ENCODE results near the gene GTF2IRD1. TPM values are rescaled to one million over a fixed set of nuclear protein-coding genes. Genes with fewer than 3 reads are reported as not detected.
A peak's percentile ranks its signal among the peaks of the same experiment; 100 is the strongest.

The GTF2IRD1 gene
- total RNA-seq (2016; rRNA removed; fragmentation: Illumina TruSeq; extraction: Trizol) (16.5 and 17.8 TPM in 2 replicates), polyA plus RNA-seq (2011; rRNA removed) (26.7 and 28.2 TPM in 2 replicates), polyA minus RNA-seq (2011; rRNA and poly(A)+ RNA removed; ENCODE audit: low replicate concordance) (23.4 and 53.2 TPM in 2 replicates), Bru-seq, nascent RNA (percentile 57 among the genes with signal in this experiment), BruChase-seq, experiment 1, labeled RNA remaining after a 6-hour chase (percentile 58 among the genes with signal in this experiment), BruChase-seq, experiment 2, labeled RNA remaining after a 2-hour chase (percentile 65 among the genes with signal in this experiment)
- total RNA-seq (2016; cell fraction: cytosol; rRNA removed; fragmentation: Illumina TruSeq; extraction: Trizol; ENCODE audit: low read depth), result 8.1 and 9.5 TPM in 2 replicates
- total RNA-seq (2016; cell fraction: insoluble cytoplasmic fraction; rRNA removed; fragmentation: Illumina TruSeq; extraction: Trizol), result 13.6 and 19.1 TPM in 2 replicates
- 17.2 and 18.9 TPM in 2 replicates for total RNA-seq (2016; cell fraction: membrane; rRNA removed; fragmentation: Illumina TruSeq; extraction: Trizol)
- 15.6 and 22.1 TPM in 2 replicates for total RNA-seq (2016; cell fraction: nucleus; rRNA removed; fragmentation: Illumina TruSeq; extraction: Trizol)
- 12.3 and 16.0 TPM in 2 replicates for polyA plus RNA-seq (2011; cell fraction: cytosol; rRNA removed)
- 38.7 and 43.3 TPM in 2 replicates for polyA plus RNA-seq (2011; cell fraction: nucleus; rRNA removed)
- 36.1 and 37.4 TPM in 2 replicates for polyA plus RNA-seq (2012)
- 10.4 and 12.9 TPM in 2 replicates for polyA plus RNA-seq (2016; cell fraction: cytosol; fragmentation: Illumina TruSeq; extraction: Trizol; ENCODE audit: low read depth)
- 27.6 and 31.7 TPM in 2 replicates for polyA plus RNA-seq (2016; cell fraction: insoluble cytoplasmic fraction; fragmentation: Illumina TruSeq; extraction: Trizol; ENCODE audit: low read depth)
- polyA plus RNA-seq (2016; cell fraction: membrane; fragmentation: Illumina TruSeq; extraction: Trizol; ENCODE audit: low read depth), result 23.3 and 26.7 TPM in 2 replicates
- 51.1 and 66.8 TPM in 2 replicates for polyA plus RNA-seq (2016; cell fraction: nucleus; fragmentation: Illumina TruSeq; extraction: Trizol; ENCODE audit: insufficient read depth, low read depth)
- polyA minus RNA-seq (2011; cell fraction: cytosol; rRNA and poly(A)+ RNA removed), result 14.9 and 17.7 TPM in 2 replicates
- polyA minus RNA-seq (2011; cell fraction: nucleus; rRNA and poly(A)+ RNA removed), result 15.5 and 16.5 TPM in 2 replicates
- long read RNA-seq, experiment 1, partial matches to known transcripts, result 3 of 8 reads
- long read RNA-seq, experiment 1, other reads (novel, unspliced or antisense), result 4 of 8 reads
- long read RNA-seq, experiment 2, transcript GTF2IRD1-202 (27 exons, 3,077 nt), result major isoform, 11 of 50 reads
- long read RNA-seq, experiment 2, transcript GTF2IRD1-201 (27 exons, 3,430 nt), result minor isoform, 5 of 50 reads
- long read RNA-seq, experiment 2, partial matches to known transcripts, result 3 of 50 reads
- long read RNA-seq, experiment 2, other reads (novel, unspliced or antisense), result 31 of 50 reads

GRCh38 chr7:74453322-74454011 is at the start of gene GTF2IRD1:
TSS of gene GTF2IRD1 (plus strand) at chr7:74453906. CDS start at chr7:74508081, 54,175 bp downstream.
- 7% methylated on average over 6 of the region's 62 CpGs for WGBS (ENCODE audit: low lambda C conversion rate)
- Histone ChIP-seq H3K4me2 (ENCODE audit: low read depth, low read length) (peak within 1 kb of the TSS; percentile 99), H3K27ac (ENCODE audit: extremely low read length, insufficient read depth, low read length) (peak within 1 kb of the TSS; percentile 90), H3K27me3 (ENCODE audit: control insufficient read depth in 1 of 2, insufficient read depth in 2 of 2, low read length in 2 of 2) (no peaks in the 10 kb centered on the region), H3K4me1 (ENCODE audit: insufficient read depth, low read length) (peaks cover 29% of the 10 kb centered on the region), H3K36me3 (replicated peaks in 1 of 2; ENCODE audit: control insufficient read depth in 1 of 2, insufficient read depth in 2 of 2, low read length in 2 of 2) (0 out of 5 replicates have a peak, but pooled peaks cover 0 to 1% of the 10 kb centered on the region in 2 experiments), H2AFZ (ENCODE audit: low read length) (no peak within 1 kb of the TSS), H3K4me3 (replicated peaks in 1 of 3; ENCODE audit: insufficient read depth in 1 of 3, low read depth in 2 of 3, low read length in 3 of 3) (peak within 1 kb of the TSS; percentile 66 to 86 (median 85)), H3K9me3 (ENCODE audit: low read length) (no peaks in the 10 kb centered on the region), H4K20me1 (ENCODE audit: insufficient read depth, low read length) (peaks cover 3% of the 10 kb centered on the region; the same call in 1 of the 2 replicates), H3K79me2 (ENCODE audit: insufficient read depth, low read length) (peaks cover 32% of the 10 kb centered on the region), H3K9ac (ENCODE audit: insufficient read depth, low read depth, low read length) (peak within 1 kb of the TSS; percentile 77)
- ATAC-seq, result peak; percentile 70
- ChIA-PET CTCF (ENCODE audit: low intra/inter-chr PET ratio, low total read pairs) (no interaction called here), POLR2A (interaction anchor here (0.8 to 1.4 kb wide), 5 partner anchors 10 to 127 kb away, joined by 3 read pairs; no protein-coding TSS in a partner anchor)
- peak; percentile 73 for DNase-seq (ENCODE audit: low spot score)
- no TSS peak for BruUV-seq (replicated peaks)
- peak; percentile 52 for FAIRE-seq
- intact Hi-C loops (cut with micrococcal nuclease; ENCODE audit: unreplicated experiment), result no loop called here
- in situ Hi-C loops (cut with HindIII; ENCODE audit: extremely low pct_ligation_motif_present, low pct_unique_long_range_greater_than_20kb), result no loop called here
- no peak for TF ChIP-seq IKZF4 (CRISPR knock-in tag; IDR thresholded peaks at IDR 0.05; ENCODE audit: borderline replicate concordance, low read depth, not compliant biosample characterization)
- TF ChIP-seq ARID4A (CRISPR knock-in tag; IDR thresholded peaks at IDR 0.05; ENCODE audit: borderline replicate concordance), result peak; percentile 60
- no peak for TF ChIP-seq FUBP1 (CRISPR knock-in tag; IDR thresholded peaks at IDR 0.05; ENCODE audit: borderline replicate concordance)
- peak; percentile 27; the same call in 1 of the 2 replicates for TF ChIP-seq PAXIP1 (CRISPR knock-in tag; conservative IDR thresholded peaks at IDR 0.05)
- TF ChIP-seq TEAD2 (CRISPR knock-in tag; IDR thresholded peaks at IDR 0.05), result no peak
- 0 out of 2 replicates have a peak, but pooled peaks have one; percentile 21 for TF ChIP-seq GATAD2A (CRISPR knock-in tag; IDR thresholded peaks at IDR 0.05)
